Liver (tissue), 3 donors: Measurements from ENCODE around the gene ADPGK.

Experiments used
- EGR1 ChIP-seq, 2 donors: IDR thresholded peaks; 2 replicates each; pipeline ENCODE4 v1.6.1; 2016 to 2018; ENCODE audit warnings: antibody characterized with exemption in 2 of 2, low read depth in 2 of 2
- FOXA1 ChIP-seq: IDR thresholded peaks from 2 replicates; pipeline ENCODE4 v1.6.1; 2016; ENCODE audit warnings: antibody characterized with exemption
- GABPA ChIP-seq, 2 donors: IDR thresholded peaks in 1 of 2; conservative IDR thresholded peaks in 1 of 2; 2 replicates each; pipeline ENCODE4 v1.6.1; 2016; ENCODE audit warnings: antibody characterized with exemption in 2 of 2, mild to moderate bottlenecking in 1 of 2, moderate library complexity in 1 of 2
- JUND ChIP-seq, 2 donors: IDR thresholded peaks; 2 replicates each; pipeline ENCODE4 v1.6.1; 2016; ENCODE audit warnings: antibody characterized with exemption in 2 of 2
- RAD21 ChIP-seq, 2 donors: IDR thresholded peaks; 2 replicates each; pipeline ENCODE4 v1.6.1; 2016; ENCODE audit warnings: antibody characterized with exemption in 2 of 2, mild to moderate bottlenecking in 2 of 2
- RXRA ChIP-seq, 2 donors: IDR thresholded peaks; 2 replicates each; pipeline ENCODE4 v1.6.1; 2017 to 2018; ENCODE audit warnings: antibody characterized with exemption in 2 of 2, mild to moderate bottlenecking in 1 of 2
- SP1 ChIP-seq: IDR thresholded peaks from 2 replicates; pipeline ENCODE4 v1.6.1; 2018; ENCODE audit warnings: antibody characterized with exemption, mild to moderate bottlenecking
- TAF1 ChIP-seq: conservative IDR thresholded peaks from 2 replicates; pipeline ENCODE4 v1.6.1; 2016; ENCODE audit warnings: antibody characterized with exemption, mild to moderate bottlenecking
- YY1 ChIP-seq: IDR thresholded peaks from 2 replicates; pipeline ENCODE4 v1.6.1; 2016; ENCODE audit warnings: antibody characterized with exemption, mild to moderate bottlenecking
- TF ChIP-seq, protein P1 (sequence below): fragments of 150-350 bp; IDR thresholded peaks from 2 replicates; pipeline ENCODE4 v1.5.1; 2017; ENCODE audit warnings: improper control_type of control experiment, low read depth, low read length; ENCODE audit not compliant: missing input control
- TF ChIP-seq, protein P2 (sequence below): IDR thresholded peaks from 2 replicates; pipeline ENCODE4 v1.6.1; 2016; ENCODE audit warnings: antibody characterized with exemption
- TF ChIP-seq, protein P3 (sequence below): IDR thresholded peaks from 2 replicates; pipeline ENCODE4 v1.6.1; 2016; ENCODE audit warnings: antibody characterized with exemption, mild to moderate bottlenecking
- TF ChIP-seq, protein P4 (sequence below): IDR thresholded peaks from 2 replicates; pipeline ENCODE4 v1.6.1; 2016; ENCODE audit warnings: antibody characterized with exemption
- donor health status: healthy.
- donor health status: healthy.

DNA sequence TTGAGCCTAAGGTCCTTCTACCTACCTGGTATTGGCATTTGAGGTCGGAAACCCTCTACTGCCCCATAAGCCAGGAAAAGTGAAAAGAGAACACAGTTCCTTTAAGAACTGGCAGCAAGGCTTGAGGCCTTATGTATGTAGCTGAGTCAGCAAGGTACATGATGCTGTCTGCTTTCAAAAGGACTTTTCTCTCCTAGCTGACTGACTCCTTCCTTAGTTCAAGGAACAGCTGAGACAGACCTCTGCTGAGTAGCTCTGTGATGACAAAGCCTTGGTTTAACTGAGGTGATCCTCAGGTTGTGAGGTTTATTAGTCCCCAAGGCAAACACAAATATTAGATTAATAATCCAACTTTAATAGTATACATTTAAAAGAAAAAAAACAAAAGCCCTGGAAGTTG, 45.8 kb downstream of the ADPGK start:
- TF ChIP-seq, protein P1, sequence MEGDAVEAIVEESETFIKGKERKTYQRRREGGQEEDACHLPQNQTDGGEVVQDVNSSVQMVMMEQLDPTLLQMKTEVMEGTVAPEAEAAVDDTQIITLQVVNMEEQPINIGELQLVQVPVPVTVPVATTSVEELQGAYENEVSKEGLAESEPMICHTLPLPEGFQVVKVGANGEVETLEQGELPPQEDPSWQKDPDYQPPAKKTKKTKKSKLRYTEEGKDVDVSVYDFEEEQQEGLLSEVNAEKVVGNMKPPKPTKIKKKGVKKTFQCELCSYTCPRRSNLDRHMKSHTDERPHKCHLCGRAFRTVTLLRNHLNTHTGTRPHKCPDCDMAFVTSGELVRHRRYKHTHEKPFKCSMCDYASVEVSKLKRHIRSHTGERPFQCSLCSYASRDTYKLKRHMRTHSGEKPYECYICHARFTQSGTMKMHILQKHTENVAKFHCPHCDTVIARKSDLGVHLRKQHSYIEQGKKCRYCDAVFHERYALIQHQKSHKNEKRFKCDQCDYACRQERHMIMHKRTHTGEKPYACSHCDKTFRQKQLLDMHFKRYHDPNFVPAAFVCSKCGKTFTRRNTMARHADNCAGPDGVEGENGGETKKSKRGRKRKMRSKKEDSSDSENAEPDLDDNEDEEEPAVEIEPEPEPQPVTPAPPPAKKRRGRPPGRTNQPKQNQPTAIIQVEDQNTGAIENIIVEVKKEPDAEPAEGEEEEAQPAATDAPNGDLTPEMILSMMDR, result no peak
- TF ChIP-seq, protein P2, sequence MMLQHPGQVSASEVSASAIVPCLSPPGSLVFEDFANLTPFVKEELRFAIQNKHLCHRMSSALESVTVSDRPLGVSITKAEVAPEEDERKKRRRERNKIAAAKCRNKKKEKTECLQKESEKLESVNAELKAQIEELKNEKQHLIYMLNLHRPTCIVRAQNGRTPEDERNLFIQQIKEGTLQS, result no peak
- TF ChIP-seq, protein P3, sequence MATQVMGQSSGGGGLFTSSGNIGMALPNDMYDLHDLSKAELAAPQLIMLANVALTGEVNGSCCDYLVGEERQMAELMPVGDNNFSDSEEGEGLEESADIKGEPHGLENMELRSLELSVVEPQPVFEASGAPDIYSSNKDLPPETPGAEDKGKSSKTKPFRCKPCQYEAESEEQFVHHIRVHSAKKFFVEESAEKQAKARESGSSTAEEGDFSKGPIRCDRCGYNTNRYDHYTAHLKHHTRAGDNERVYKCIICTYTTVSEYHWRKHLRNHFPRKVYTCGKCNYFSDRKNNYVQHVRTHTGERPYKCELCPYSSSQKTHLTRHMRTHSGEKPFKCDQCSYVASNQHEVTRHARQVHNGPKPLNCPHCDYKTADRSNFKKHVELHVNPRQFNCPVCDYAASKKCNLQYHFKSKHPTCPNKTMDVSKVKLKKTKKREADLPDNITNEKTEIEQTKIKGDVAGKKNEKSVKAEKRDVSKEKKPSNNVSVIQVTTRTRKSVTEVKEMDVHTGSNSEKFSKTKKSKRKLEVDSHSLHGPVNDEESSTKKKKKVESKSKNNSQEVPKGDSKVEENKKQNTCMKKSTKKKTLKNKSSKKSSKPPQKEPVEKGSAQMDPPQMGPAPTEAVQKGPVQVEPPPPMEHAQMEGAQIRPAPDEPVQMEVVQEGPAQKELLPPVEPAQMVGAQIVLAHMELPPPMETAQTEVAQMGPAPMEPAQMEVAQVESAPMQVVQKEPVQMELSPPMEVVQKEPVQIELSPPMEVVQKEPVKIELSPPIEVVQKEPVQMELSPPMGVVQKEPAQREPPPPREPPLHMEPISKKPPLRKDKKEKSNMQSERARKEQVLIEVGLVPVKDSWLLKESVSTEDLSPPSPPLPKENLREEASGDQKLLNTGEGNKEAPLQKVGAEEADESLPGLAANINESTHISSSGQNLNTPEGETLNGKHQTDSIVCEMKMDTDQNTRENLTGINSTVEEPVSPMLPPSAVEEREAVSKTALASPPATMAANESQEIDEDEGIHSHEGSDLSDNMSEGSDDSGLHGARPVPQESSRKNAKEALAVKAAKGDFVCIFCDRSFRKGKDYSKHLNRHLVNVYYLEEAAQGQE, result no peak
- TF ChIP-seq, protein P4, sequence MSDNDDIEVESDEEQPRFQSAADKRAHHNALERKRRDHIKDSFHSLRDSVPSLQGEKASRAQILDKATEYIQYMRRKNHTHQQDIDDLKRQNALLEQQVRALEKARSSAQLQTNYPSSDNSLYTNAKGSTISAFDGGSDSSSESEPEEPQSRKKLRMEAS, result no peak
- no peak for TF ChIP-seq GABPA (IDR thresholded peaks at IDR 0.05 in 1 of 2, conservative IDR thresholded peaks at IDR 0.05 in 1 of 2)
- TF ChIP-seq FOXA1, result no peak
- TF ChIP-seq YY1, result no peak
- TF ChIP-seq JUND (IDR thresholded peaks at IDR 0.05), result no peak
- no peak for TF ChIP-seq RAD21 (IDR thresholded peaks at IDR 0.05)
- no peak for TF ChIP-seq TAF1
- TF ChIP-seq SP1, result no peak
- no peak for TF ChIP-seq RXRA (IDR thresholded peaks at IDR 0.05)
- TF ChIP-seq EGR1 (IDR thresholded peaks at IDR 0.05; ENCODE audit: low read depth in 2 of 2), result no peak
